Activated naive CD4-positive, alpha-beta T cell treated with anti-CD3 and anti-CD28 coated beads, Interleukin-2, amount 50 U/mL, for 24 hours (primary cell): ENCODE measurements around the gene NEUROD1.

Source experiments
- H3K27ac Mint-ChIP-seq: one replicate; pipeline ENCODE4 v1.8.0; 2021; ENCODE audit warnings: mild to moderate bottlenecking, mixed read lengths
- H3K27me3 Mint-ChIP-seq: one replicate; pipeline ENCODE4 v1.8.0; 2021; ENCODE audit warnings: mixed read lengths
- H3K36me3 Mint-ChIP-seq: one replicate; pipeline ENCODE4 v1.8.0; 2021; ENCODE audit warnings: mixed read lengths
- H3K4me1 Mint-ChIP-seq: one replicate; pipeline ENCODE4 v1.8.0; 2021; ENCODE audit warnings: mixed read lengths
- H3K4me3 Mint-ChIP-seq: one replicate; pipeline ENCODE4 v1.8.0; 2021; ENCODE audit warnings: mild to moderate bottlenecking, mixed read lengths
- H3K9me3 Mint-ChIP-seq: one replicate; pipeline ENCODE4 v1.8.0; 2021; ENCODE audit warnings: mixed read lengths

Gene NEUROD1

DNA sequence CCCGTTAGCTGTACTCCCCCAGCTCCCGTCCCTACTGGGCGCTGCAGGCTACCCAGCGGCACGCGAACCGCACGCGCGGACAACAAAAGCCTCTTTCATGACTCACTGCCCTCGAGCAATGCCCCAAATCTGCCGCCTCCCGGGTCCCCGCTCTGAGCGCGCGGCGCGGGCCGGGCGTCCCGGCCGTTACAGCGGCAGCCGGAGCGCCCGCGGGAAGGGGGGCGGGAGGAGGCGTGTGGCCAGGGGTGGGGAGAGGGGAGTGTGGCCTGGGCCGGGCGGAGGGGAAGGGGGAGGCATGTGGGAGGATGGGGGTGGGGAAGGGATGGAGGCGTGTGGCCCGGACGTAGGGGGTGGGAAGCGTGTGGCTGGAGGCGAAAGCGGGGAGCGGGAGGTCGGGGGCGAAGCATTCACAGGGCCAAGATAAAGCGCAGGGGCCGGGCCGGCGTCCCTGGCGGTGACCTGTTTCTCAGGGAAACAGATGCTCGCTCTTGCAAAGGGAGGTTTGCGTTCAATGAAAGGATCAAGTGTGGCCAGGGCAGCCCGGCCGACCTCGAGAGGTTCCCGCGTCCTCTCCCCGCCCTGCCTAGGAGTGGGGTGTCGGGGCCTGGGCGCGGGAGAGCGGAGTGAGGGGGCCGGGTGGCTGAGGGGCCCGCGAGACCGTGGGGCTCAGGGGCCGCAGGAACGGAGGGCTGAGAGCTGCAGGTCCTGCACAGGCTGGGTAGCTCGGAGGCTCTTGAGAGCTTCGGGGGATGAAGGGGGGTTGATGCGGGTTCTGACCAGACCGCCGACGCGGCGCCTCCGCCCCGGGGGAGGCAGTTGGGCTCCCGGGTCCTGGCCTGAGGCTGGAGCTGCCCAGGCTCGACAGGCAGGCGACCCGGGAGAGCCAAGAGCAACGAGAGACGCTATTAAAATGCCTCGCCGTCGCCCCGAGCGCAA lies 3.5 kb upstream of the NEUROD1 start:
- peaks cover 64% of the 10 kb centered on the region for H3K27me3 Mint-ChIP-seq
- peak overlapping the region; percentile 63 for H3K4me3 Mint-ChIP-seq
- H3K4me1 Mint-ChIP-seq, result peaks cover 41% of the 10 kb centered on the region
- H3K9me3 Mint-ChIP-seq, result peaks cover under 1% of the 10 kb centered on the region
- H3K27ac Mint-ChIP-seq, result no peak overlapping the region
- peaks cover 1% of the 10 kb centered on the region for H3K36me3 Mint-ChIP-seq

- Mint-ChIP-seq H3K36me3 (peaks cover 6% of the 10 kb centered on the region), H3K27me3 (peaks cover 69% of the 10 kb centered on the region), H3K4me1 (peaks cover 47% of the 10 kb centered on the region), H3K9me3 (peaks cover 4% of the 10 kb centered on the region), H3K4me3 (peak overlapping the region; percentile 63), H3K27ac (no peak overlapping the region)
Measured at GRCh38 chr2:181682795-181683517, 2.6 kb upstream of the NEUROD1 start.

GRCh38 chr2:181682026-181682789 lies 1.9 kb upstream of the NEUROD1 start:
- no peak overlapping the region for H3K27ac Mint-ChIP-seq
- peaks cover 8% of the 10 kb centered on the region for H3K36me3 Mint-ChIP-seq
- H3K4me1 Mint-ChIP-seq, result peaks cover 51% of the 10 kb centered on the region
- H3K9me3 Mint-ChIP-seq, result peaks cover 4% of the 10 kb centered on the region
- peaks cover 66% of the 10 kb centered on the region for H3K27me3 Mint-ChIP-seq
- H3K4me3 Mint-ChIP-seq, result peak overlapping the region; percentile 63

- Mint-ChIP-seq H3K4me1 (peaks cover 51% of the 10 kb centered on the region), H3K9me3 (peaks cover 9% of the 10 kb centered on the region), H3K4me3 (peak overlapping the region; percentile 71), H3K27ac (no peak overlapping the region), H3K27me3 (peaks cover 65% of the 10 kb centered on the region), H3K36me3 (peaks cover 9% of the 10 kb centered on the region)
Measured at GRCh38 chr2:181680937-181681811, 857 bp upstream of the NEUROD1 start.

DNA sequence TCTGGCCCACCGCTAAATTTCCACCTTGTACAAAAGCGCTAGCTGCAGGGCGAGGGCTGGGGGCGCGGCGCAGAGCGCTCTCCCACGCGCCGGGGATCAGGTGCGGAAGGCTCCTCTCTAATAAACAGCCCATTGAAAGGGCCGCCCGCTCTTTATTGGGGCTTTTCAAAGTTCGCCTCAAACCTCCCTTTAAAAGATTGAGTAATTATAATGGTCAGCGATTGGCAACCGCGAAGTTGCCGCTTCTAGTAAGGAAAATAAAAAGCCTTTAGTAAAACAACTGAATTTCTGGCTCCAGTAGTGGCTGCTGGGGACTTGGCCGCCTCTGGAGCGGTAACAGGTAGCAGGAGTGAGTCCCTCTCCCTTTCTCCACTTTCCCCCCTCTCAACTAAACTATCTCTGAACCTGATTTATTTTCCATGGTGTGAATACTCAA lies 755 bp downstream of the NEUROD1 start:
- H3K4me1 Mint-ChIP-seq, result peaks cover 46% of the 10 kb centered on the region
- H3K27me3 Mint-ChIP-seq, result peaks cover 61% of the 10 kb centered on the region
- peaks cover 9% of the 10 kb centered on the region for H3K9me3 Mint-ChIP-seq
- no peak overlapping the region for H3K27ac Mint-ChIP-seq
- H3K4me3 Mint-ChIP-seq, result no peak overlapping the region
- peaks cover 9% of the 10 kb centered on the region for H3K36me3 Mint-ChIP-seq

DNA sequence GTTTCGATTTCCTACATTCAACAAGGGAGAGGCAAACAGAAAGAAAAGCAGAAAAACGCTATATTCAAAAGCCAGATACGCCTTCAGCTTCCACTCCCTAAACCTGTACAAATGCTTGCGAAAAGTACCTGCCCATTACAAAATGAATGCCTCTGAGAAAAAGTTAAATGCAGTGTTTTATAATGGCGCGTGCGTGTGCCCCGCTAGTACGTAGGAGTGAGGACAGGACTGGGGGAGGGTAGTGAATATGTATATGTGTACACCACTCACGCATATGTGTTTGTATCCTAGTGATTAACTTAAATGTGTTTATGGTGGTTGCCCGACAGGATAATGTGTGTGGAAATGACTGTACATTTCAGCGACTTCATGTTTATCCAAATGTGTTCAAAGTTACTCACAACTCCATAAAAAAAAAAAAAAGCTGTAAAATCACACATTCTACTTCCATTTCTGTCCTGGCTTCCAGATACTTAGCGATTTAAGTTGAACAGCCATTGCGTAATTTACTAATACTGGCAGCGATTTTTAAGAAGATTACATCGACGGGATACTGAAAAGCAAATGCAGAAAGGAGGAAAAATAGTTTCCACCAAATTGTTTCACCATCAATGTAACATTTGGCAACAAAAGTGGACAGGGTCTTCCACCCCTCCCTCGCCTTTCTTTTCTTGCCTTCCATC lies 1.3 kb downstream of the NEUROD1 start:
- Mint-ChIP-seq H3K27ac (no peak overlapping the region), H3K9me3 (peaks cover 9% of the 10 kb centered on the region), H3K27me3 (peaks cover 62% of the 10 kb centered on the region), H3K36me3 (peaks cover 9% of the 10 kb centered on the region), H3K4me1 (peaks cover 42% of the 10 kb centered on the region), H3K4me3 (peak overlapping the region; percentile 33)

- peaks cover 39% of the 10 kb centered on the region for H3K4me1 Mint-ChIP-seq
- peaks cover 9% of the 10 kb centered on the region for H3K9me3 Mint-ChIP-seq
- H3K4me3 Mint-ChIP-seq, result peak overlapping the region; percentile 39
- H3K36me3 Mint-ChIP-seq, result peaks cover 9% of the 10 kb centered on the region
- peak overlapping the region; percentile 55 for H3K27ac Mint-ChIP-seq
- H3K27me3 Mint-ChIP-seq, result peaks cover 61% of the 10 kb centered on the region
Measured at GRCh38 chr2:181677912-181678586, 2.3 kb downstream of the NEUROD1 start.

GRCh38 chr2:181675254-181675653 lies 5.1 kb downstream of the NEUROD1 start:
- peaks cover 9% of the 10 kb centered on the region for H3K36me3 Mint-ChIP-seq
- H3K27ac Mint-ChIP-seq, result no peak overlapping the region
- H3K27me3 Mint-ChIP-seq, result peaks cover 46% of the 10 kb centered on the region
- no peak overlapping the region for H3K4me3 Mint-ChIP-seq
- peaks cover 20% of the 10 kb centered on the region for H3K4me1 Mint-ChIP-seq
- peaks cover 9% of the 10 kb centered on the region for H3K9me3 Mint-ChIP-seq

- Mint-ChIP-seq H3K36me3 (peaks cover 9% of the 10 kb centered on the region), H3K9me3 (peaks cover 9% of the 10 kb centered on the region), H3K4me3 (no peak overlapping the region), H3K27ac (no peak overlapping the region), H3K27me3 (peaks cover 42% of the 10 kb centered on the region), H3K4me1 (peaks cover 19% of the 10 kb centered on the region)
Measured at GRCh38 chr2:181674461-181674860, 5.9 kb downstream of the NEUROD1 start.

DNA sequence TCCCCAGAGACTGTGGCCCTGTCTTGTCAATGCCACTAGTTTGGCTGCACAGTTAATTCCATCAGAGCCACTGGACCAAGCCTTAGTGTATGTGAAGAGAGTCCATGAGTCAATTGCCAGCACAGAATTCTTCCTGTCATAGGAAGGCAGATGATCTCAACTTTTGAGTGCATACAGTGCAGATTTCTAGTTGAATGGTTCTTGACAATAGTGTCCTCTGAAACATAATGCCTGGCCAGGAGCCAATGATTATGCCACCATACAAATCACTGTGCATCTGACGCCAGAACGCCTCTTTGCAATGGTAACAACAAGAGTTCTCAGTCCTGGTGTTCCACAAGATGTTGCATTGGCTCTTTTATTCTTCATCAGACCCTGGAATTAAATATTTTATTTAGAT lies 7.1 kb downstream of the NEUROD1 start:
- peaks cover 5% of the 10 kb centered on the region for H3K9me3 Mint-ChIP-seq
- peaks cover 15% of the 10 kb centered on the region for H3K4me1 Mint-ChIP-seq
- peaks cover 4% of the 10 kb centered on the region for H3K36me3 Mint-ChIP-seq
- no peak overlapping the region for H3K27ac Mint-ChIP-seq
- H3K27me3 Mint-ChIP-seq, result peaks cover 44% of the 10 kb centered on the region
- no peak overlapping the region for H3K4me3 Mint-ChIP-seq

- Mint-ChIP-seq H3K4me1 (peaks cover 9% of the 10 kb centered on the region), H3K36me3 (peaks cover 1% of the 10 kb centered on the region), H3K4me3 (no peak overlapping the region), H3K9me3 (peaks cover 5% of the 10 kb centered on the region), H3K27me3 (peaks cover 38% of the 10 kb centered on the region), H3K27ac (no peak overlapping the region)
Measured at GRCh38 chr2:181672255-181673008, 7.9 kb downstream of the NEUROD1 start.

DNA sequence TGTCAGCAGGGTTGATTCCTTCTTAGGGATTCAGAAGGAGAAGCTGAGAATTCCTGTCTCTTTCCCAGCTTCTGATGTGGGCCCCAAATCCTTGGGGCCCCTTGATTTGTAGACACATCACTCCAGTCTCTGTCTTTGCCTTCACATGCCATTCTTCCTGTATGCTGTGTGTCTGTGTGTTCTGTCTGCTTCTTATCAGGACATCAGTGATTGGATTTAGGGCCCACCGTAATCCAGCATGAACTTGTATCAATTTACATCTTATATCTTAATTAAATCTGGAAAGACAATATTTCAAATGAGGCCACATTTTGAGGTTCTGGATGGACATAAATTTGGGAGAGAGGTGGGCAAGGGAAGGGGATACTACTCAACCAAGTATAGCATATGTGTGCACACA lies 9.7 kb downstream of the NEUROD1 start:
- peaks cover 40% of the 10 kb centered on the region for H3K27me3 Mint-ChIP-seq
- H3K27ac Mint-ChIP-seq, result no peak overlapping the region
- peaks cover 9% of the 10 kb centered on the region for H3K4me1 Mint-ChIP-seq
- no peak overlapping the region for H3K4me3 Mint-ChIP-seq
- no peaks in the 10 kb centered on the region for H3K36me3 Mint-ChIP-seq
- H3K9me3 Mint-ChIP-seq, result peaks cover 3% of the 10 kb centered on the region

GRCh38 chr2:181667234-181667633 lies 13.1 kb downstream of the NEUROD1 start:
- H3K4me3 Mint-ChIP-seq, result no peak overlapping the region
- peaks cover under 1% of the 10 kb centered on the region for H3K4me1 Mint-ChIP-seq
- no peaks in the 10 kb centered on the region for H3K36me3 Mint-ChIP-seq
- no peak overlapping the region for H3K27ac Mint-ChIP-seq
- H3K9me3 Mint-ChIP-seq, result peaks cover 6% of the 10 kb centered on the region
- H3K27me3 Mint-ChIP-seq, result peaks cover 30% of the 10 kb centered on the region
